Activated CD4-positive, alpha-beta T cell treated with anti-CD3 and anti-CD28 coated beads, Interleukin-2, amount 50 U/mL, for 24 hours (primary cell): Measurements from ENCODE around the gene RIPK3.
A peak's percentile ranks its signal among the peaks of the same experiment; 100 is the strongest.
"Not testable (repeated sequence)": the region's sequence is repeated elsewhere in the genome, so short reads cannot be mapped to it uniquely, and the experiment has no call there.

Source experiments
- DNase-seq, 2 donors: peaks; one replicate each; pipeline ENCODE4 v3.0.0-alpha.2; 2020; ENCODE audit warnings: low read depth in 1 of 2, low spot score in 1 of 2

RIPK3 gene

DNA sequence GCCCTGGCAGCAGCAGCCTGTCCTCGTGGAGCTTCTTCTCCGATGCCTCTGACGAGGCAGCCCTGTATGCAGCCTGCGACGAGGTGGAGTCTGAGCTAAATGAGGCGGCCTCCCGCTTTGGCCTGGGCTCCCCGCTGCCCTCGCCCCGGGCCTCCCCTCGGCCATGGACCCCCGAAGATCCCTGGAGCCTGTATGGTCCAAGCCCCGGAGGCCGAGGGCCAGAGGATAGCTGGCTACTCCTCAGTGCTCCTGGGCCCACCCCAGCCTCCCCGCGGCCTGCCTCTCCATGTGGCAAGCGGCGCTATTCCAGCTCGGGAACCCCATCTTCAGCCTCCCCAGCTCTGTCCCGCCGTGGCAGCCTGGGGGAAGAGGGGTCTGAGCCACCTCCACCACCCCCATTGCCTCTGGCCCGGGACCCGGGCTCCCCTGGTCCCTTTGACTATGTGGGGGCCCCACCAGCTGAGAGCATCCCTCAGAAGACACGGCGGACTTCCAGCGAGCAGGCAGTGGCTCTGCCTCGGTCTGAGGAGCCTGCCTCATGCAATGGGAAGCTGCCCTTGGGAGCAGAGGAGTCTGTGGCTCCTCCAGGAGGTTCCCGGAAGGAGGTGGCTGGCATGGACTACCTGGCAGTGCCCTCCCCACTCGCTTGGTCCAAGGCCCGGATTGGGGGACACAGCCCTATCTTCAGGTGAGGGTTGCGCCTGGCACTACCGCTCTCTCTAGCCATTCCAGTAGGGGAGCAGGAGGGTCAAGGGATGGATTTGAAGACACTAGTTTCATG, 30.3 kb upstream of the RIPK3 start:
- no peak for DNase-seq

DNA sequence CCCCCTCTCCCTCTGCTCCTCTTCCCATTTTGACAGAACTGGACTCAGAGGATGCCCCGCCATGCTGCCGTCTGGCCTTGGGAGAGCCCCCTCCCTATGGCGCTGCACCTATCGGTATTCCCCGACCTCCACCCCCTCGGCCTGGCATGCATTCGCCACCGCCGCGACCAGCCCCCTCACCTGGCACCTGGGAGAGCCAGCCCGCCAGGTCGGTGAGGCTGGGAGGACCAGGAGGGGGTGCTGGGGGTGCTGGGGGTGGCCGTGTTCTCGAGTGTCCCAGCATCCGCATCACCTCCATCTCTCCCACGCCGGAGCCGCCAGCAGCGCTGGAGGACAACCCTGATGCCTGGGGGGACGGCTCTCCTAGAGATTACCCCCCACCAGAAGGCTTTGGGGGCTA, 29.7 kb upstream of the RIPK3 start:
- no peak for DNase-seq

DNA sequence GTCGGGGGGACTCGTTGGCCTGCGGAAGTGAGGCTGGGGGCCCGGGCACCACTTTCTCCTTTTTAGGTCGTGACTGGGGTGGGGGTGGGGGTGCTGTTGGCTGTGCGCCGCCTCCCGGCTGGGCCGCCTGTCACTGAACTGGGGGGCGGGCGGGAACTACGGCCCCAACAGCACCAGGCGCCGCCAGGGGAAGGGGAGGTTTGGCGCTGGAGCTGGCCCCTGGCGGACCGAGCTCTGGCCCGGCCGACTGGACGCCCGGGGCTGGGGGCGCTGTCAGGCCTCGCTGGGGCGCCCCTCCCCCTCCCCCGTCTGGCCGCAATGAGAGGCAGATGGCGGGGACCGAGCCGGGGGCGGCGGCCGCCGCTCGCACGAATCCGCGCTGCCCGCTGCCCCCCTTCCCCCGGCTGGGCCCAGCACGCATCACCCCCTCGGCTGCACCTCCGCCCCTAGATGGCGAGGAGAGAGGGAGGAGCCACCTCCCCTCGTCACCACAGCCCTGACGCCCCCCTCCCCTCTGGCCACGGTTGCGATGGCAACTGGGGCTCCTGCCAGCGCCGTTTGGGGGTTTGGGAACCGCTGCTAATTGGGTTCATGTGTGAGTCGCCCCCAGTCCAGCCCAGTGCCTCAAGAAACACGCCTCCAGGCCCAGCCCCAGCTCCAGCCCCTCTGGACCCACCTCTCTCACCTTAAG, 28.9 kb upstream of the RIPK3 start:
- DNase-seq = no peak

DNA sequence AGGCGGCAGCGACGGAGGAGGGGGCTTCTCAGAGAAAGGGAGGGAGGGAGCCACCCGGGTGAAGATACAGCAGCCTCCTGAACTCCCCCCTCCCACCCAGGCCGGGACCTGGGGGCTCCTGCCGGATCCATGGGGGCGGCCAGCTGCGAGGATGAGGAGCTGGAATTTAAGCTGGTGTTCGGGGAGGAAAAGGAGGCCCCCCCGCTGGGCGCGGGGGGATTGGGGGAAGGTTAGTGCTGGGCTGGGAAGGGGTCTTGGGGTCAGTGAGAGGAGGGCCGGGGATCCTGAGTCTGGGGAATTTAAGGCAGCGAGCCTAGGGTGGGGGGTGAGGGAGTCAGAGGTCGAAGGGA, 28.4 kb upstream of the RIPK3 start:
- DNase-seq = no peak

DNA sequence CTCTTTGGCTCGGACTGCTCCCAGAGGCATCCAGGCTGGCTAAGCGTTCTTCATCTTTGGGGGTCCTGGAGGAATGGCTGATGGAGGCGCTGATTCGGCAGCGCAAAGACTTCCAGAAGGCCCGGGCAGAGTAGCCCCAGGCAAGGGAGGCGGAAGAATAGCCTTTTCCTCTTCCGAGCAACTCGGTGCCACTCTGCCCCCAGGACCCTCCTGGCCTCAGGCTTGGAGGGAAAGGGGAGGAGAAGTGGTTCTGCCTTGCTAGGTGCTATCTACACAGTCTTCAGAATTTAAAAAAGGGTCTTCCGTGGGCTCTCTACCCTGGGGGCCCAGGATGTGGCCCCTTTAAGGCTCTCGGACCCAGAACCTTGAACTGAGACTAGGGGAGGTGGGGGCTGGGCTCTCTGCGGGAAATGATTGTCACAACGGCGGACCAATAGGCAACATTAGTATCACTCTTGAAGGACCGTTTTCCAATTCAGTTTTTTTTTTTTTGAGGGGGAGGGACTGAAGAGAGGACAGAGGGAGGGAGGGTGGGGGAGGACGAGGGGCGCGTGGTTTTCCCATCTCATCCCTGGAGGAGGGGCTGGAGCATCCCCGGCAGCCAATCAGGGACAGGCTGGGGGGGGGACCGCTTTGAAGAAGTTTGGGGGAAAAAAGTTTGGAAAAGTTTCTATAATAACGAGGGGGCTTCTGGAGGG, 27.9 kb upstream of the RIPK3 start, which contains the start of gene NFATC4:
Gene NFATC4 (plus strand): TSS at position 671 of the 698 bp plus-strand sequence. CDS start 157 bp downstream, outside the sequence.
- DNase-seq = no peak

DNA sequence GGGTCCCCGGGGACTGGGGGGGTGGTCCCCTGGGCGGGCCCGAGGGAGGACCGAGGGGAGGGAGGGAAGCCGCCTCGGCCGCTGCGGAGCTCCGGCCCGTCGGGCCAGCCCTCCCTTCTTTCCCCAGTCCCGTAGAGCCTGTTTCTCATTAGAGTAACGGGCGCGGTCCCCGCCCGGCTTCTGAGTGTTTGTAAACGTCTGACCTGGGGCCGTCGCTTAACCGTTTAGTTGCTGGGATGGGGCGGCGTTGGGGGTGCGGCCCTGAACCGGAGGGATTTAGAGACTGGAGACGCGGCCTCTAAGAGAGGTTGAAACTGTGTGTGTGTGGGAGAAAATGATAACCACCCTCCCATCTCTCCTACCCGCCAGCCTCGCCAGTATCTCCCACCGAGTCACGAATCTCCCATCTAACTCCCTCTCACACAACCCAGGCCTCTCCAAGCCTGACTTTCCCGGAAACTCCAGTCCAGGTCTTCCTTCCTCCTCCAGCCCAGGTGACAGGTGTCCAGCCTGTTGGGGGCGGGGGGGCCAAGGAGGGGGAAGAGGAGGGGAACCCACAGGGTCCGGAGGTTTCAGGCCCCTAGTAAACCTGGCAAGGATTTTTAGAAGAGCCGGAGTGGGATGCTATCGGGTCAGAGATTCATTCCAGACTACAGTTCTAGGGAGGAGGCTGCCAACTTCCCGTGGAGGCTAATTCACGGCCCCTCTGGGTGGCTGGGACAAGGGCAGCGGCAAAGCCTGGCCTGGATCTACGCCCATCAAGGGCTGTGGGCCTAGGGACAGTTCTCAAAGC, 27.1 kb upstream of the RIPK3 start:
- DNase-seq = no peak

DNA sequence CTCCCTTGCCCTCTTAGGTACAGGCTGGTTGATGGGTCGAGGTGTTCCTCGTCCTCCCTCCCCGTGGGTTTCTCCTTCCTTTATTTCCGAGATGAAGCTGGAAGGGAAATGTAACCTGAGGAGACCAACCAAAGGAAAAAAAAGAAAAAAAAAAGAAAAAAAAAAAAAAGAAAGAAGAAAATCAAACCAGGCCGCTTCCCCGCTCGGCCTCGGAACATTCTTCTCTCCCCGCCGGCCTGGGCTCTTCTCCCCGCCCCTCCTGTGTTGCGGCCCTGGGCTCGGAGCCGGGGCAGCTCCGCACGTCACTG, 26.6 kb upstream of the RIPK3 start:
- no peak for DNase-seq

DNA sequence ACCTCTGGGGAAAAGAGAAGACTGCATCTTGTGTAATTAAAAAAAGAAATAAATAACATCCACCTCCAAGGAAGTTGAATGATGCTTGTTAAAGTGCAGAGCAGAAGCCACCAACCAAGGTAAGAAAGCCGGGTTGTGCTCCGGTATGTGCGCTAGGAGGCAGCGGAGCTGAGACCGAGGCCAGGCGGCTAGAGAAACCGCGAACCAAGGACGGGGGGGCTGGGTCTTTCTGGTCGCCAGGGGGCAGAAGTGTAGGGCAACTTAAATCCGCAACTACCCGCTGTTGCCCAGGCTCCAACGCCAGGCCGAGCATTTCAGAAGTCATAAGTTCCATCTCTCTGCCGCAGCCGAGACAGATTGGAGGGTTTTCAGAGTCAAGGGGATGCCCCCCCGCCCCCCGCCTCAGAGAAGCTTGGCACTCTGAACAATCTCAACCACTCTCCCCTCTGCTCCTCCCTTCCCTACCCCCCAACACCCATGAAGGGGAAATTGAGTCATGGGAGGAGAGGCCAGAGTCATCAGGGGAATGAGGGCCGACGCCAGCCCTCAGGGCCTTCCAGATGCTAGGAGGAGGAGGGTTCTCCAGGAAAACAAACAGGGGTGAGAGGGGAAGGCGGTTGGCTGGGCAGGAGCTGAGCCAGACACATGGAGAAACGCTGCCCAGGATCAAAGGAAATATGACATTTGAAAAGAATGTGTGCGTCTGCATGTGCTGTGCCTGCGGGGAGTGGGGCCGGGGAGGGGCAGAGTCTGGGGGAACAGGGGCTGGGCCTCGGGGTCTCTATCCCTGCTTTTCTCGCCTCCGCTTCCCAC, 26.0 kb upstream of the RIPK3 start:
- DNase-seq = peak in 1 of 2 donors; percentile 48

DNA sequence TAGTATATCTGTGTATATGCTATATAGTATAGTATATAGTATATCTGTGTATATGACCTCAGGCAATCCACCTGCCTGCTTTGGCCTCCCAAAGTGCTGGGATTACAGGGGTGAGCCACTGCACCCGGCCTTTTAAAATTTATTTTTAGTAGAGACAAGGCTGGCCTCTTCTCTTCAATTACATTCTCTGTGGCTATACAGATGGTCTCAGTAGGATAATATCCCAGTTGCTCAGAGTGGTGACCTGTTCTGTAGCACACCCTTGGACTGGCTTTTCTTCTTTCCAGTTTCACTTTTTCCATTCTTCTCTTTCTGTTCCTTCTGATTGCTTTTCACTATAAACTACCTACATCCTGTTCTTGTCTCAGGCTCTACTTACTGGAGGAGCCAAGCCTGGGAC, 25.1 kb upstream of the RIPK3 start:
- DNase-seq = no peak

DNA sequence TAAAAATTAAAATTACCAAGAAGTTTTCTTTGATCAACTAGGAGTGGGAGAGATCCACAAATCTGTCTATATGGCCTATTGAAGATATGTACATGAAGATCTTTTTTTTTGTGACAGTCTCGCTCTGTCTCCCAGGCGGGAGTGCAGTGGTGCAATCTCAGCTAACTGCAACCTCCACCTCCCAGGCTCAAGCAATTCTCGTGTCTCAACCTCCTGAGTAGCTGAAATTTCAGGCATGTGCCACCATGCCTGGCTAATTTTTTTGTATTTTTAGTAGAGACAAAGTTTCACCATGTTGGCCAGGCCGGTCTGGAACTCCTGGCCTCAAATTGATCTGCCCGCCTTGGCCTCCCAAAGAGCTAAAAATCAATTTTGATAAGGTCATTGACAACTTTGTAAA, 23.6 kb upstream of the RIPK3 start:
- no peak for DNase-seq

DNA sequence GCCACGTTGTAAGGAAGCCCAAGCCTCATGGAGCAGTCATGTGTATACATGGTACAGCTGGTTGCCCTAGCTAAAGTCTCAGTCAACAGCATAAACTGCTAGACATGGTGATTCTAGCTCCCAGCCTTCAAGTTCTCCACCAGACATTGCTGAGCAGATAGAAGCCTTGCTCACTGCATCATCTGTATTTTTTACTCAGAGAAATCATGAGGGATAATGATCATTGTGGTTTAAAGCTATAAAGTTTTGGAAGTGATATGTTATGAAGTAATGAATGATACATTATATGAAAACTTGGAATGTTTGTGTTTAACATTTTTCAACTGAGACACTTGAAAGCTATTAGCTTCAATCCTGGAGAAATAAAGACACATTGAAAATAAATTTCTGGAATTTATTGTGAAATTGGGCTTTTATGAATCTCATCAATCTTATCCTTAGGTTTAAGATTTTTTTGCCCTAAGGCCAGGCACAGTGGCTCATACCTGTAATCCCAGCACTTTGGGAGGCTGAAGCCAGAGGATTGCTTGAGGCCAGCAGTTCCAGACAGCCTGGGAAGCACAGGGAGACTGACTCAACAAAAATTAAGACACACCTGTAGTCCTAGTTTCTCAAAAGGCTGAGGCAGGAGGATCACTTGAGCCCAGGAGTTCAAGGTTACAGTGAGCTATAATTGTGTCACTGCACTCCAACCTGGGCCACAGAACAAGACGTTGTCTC, 22.6 kb upstream of the RIPK3 start:
- DNase-seq = no peak

DNA sequence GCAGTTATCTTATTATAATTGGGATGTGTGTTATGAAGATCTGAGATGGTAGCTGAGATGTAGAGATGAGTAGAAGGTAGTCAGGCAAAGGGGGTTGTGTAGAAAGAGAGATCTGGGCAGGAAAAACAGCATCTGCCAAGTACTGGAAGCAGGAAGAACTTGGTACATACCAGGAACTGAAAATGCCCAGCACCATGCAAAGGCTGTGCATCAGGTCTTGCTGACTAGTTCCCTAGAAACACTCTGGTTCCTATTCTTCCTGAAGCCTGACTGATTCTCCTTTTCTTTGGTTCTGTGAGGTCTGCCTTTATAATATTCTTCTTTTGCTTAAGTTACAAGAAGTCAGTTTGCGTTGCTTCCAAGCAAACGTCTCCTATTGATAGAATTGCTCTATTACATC, 21.5 kb upstream of the RIPK3 start:
- DNase-seq = no peak

DNA sequence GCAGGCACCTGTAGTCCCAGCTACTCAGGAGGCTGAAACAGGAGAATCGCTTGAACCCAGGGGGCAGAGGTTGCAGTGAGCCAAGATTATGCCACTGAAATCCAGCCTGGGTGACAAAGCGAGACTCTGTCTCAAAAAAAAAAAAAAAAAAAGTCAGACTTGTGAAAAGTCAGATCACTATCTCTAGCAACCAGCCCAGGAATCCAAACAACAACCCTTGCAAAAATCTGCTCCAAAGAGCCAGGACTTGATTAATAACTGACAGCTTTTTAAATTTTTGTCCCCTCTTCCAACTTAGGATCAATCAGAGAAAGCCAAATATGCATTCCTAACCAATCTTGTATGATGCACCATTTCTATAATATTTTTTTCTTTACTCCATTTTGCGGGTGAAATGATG, 20.5 kb upstream of the RIPK3 start:
- no peak for DNase-seq

DNA sequence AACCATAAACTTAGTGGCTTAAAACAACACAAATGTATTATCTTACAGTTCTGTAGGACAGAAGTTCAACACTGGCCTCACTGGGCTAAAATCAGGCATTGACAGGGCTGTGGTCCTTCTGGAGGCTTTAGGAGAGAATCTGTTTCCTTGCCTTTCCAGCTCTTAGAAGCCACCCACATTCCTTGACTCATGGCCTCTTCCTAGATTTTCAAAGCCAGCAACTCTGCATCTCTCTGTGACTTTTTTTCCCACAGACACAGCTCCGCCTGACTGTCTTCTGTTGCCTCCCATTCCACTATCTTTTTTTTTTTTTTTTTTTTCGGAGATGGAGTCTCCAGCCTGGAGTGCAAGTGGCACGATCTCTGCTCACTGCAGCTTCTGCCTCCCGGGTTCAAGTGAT, 16.4 kb upstream of the RIPK3 start:
- no peak for DNase-seq

DNA sequence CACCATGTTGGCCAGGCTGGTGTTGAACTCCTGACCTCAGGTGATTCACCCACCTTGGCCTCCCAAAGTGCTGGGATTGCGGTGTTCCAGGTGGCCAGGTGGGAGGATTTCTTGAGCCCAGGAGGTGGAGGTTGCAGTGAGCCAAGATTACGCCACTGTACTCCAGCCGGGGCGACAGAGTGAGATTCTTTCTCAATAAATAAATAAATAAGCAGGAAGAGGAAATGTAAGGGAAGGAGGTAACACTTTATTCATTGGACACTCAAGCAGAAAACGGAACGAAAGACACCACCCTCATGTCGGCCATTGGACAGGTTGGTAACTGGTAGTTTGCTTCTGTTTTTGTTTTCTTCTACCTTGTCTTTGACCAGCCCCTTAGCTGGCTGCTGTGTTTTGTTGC, 15.2 kb upstream of the RIPK3 start:
- DNase-seq = no peak

DNA sequence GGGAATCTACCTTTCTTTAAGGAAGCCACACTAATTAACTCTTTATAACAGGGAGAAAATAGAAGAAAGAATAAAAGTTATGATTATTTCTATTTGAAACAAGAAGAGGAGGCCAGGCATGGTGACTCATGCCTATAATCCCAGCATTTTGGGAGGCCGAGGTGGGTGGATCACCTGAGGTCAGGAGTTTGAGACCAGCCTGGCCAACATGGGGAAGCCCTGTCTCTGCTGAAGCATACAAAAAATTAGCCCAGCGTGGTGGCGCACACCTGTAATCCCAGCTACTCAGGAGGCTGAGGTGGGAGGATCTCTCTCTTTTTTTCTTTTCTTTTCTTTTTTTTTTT, 14.7 kb upstream of the RIPK3 start:
- DNase-seq = not testable (repeated sequence)

DNA sequence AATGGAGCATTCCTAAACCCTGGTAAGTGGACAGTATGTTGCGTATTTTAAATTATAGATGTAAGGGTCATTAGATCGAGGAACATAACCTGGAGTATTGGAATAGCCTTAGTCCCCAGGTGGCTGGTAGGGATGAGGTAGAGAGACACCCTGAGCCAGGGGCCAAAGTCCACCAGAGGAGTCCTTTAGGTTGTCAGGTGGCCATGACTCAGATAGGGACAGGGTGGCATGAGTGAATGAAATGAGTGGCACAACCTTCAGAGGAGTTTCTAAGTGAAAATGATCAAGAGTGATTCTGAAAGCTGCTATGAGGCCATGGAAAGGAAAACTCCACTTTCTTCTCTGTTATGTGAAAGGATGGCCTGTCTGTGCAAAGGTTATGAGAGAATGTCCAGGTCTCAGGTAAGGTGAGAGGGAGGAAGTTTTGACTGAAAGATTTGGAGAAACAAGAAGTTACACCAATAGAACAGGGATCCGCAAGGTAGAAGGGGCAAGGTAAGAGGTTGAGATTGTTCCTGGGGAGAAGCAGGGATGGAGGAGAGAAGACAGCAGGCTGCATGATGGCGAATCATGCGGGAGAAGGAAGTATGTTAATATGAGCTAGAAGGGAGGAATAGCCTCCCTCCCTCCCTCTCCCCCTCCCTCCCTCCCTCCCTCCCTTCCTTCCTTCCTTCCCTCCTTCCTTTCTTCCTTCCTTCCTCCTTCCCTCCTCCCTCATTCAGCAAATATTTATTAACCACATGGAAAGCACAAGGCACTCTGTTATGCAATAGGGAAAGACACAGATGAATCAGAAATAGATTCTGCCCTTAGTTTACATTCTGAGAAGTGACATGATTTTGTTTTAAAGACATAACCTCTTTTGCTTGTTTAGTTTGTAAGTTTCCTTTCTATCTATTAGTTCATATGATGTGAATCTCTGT, 14.0 kb upstream of the RIPK3 start:
- no peak for DNase-seq

DNA sequence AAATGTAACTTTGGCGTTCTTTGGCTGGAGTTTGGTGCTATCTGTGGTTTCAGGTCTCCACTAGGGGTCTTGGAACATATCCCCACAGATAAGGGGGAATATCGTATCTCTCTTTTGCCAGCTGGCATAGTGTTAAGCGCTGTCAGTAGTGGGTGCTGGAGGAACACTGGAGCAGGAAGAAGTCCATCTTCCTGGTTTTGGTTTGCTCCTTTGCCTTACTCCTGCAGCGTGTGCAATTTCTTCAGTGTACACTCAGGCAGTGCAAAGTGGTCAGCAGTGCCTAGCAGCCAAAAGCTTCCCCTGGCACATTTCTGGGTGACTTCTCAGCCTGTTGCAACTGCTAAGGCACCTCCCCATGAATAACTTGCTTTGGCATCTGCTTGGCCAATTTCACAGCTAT, 11.7 kb upstream of the RIPK3 start:
- no peak for DNase-seq

DNA sequence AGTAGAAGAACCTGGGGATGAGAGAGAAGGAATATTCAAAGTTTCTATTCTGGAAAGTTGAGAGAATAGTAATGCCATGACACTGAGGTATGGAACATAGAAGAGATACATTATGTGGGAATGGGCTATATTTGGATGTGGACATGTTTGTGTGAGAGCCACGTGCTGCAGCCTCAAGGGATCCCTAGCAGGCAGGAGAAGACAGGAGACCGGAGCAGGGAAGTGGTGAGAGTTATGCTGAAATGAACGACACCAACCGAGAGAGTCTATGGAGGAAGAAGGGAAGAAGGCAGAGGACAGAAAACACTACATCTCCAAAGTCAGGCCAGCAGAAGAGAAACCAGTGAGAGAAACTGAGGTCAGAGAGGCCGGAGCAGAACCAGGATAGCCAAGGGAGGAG, 10.0 kb upstream of the RIPK3 start:
- DNase-seq = no peak
